GM12878 (cell line): ENCODE results near the gene CTDNEP1. TPM values are rescaled to one million over a fixed set of nuclear protein-coding genes. Genes with fewer than 3 reads are reported as not detected.

Source experiments
- ATF2 ChIP-seq: IDR thresholded peaks from 2 replicates; pipeline ENCODE4 v1.6.1; 2012; ENCODE audit warnings: low read length, inconsistent platforms
- BCLAF1 ChIP-seq: fragments of 450-650 bp; IDR thresholded peaks from 2 replicates; pipeline ENCODE4 v1.6.1; 2017; ENCODE audit warnings: antibody characterized with exemption, mild to moderate bottlenecking, moderate library complexity
- EGR1 ChIP-seq, 2 experiments: IDR thresholded peaks; 1 replicate in 1 of 2; 2 replicates in 1 of 2; pipeline ENCODE4 v1.6.1; 2011 to 2012; ENCODE audit warnings: low read depth in 2 of 2, low read length in 2 of 2, borderline replicate concordance in 1 of 2, mild to moderate bottlenecking in 1 of 2, moderate library complexity in 1 of 2
- EZH2 ChIP-seq: IDR thresholded peaks from 2 replicates; pipeline ENCODE4 v1.6.1; 2012; ENCODE audit warnings: low read depth, mild to moderate bottlenecking, control low read depth, inconsistent platforms, low read length, borderline replicate concordance; ENCODE audit not compliant: control insufficient read depth
- FOS ChIP-seq: IDR thresholded peaks from 3 replicates; pipeline ENCODE4 v1.6.1; 2011; ENCODE audit warnings: borderline replicate concordance; ENCODE audit not compliant: insufficient read length; ENCODE audit errors: extremely low read depth
- KAT2A ChIP-seq: conservative IDR thresholded peaks from 2 replicates; pipeline ENCODE4 v1.6.1; 2011; ENCODE audit warnings: low read depth, low read length; ENCODE audit not compliant: control insufficient read depth
- MEF2B ChIP-seq: fragments of 450-650 bp; IDR thresholded peaks from 2 replicates; pipeline ENCODE4 v1.6.1; 2018; ENCODE audit warnings: mild to moderate bottlenecking, moderate library complexity; ENCODE audit not compliant: partially characterized antibody, poor library complexity, severe bottlenecking
- NBN ChIP-seq: fragments of 450-650 bp; IDR thresholded peaks from 2 replicates; pipeline ENCODE4 v1.6.1; 2016
- NFIC ChIP-seq: IDR thresholded peaks from 2 replicates; pipeline ENCODE4 v1.6.1; 2012; ENCODE audit warnings: low read depth, mild to moderate bottlenecking, inconsistent platforms, low read length, moderate library complexity
- PAX8 ChIP-seq: fragments of 450-650 bp; IDR thresholded peaks from 2 replicates; pipeline ENCODE4 v1.6.1; 2017; ENCODE audit warnings: mild to moderate bottlenecking, moderate library complexity
- PBX3 ChIP-seq: IDR thresholded peaks from 2 replicates; pipeline ENCODE4 v1.6.1; 2011; ENCODE audit warnings: mild to moderate bottlenecking, low read depth, low read length, moderate library complexity; ENCODE audit not compliant: insufficient replicate concordance
- PML ChIP-seq: IDR thresholded peaks from 2 replicates; pipeline ENCODE4 v1.6.1; 2012; ENCODE audit warnings: low read length, inconsistent platforms
- RBBP5 ChIP-seq: fragments of 200-600 bp; sonication (generic); conservative IDR thresholded peaks from 2 replicates; pipeline ENCODE4 v1.6.1; 2016
- RELA ChIP-seq: fragments of 450-650 bp; IDR thresholded peaks from 2 replicates; pipeline ENCODE4 v1.8.0; 2014; ENCODE audit warnings: borderline replicate concordance; ENCODE audit not compliant: partially characterized antibody
- RELB ChIP-seq: fragments of 450-650 bp; IDR thresholded peaks from 2 replicates; pipeline ENCODE4 v1.6.1; 2017; ENCODE audit warnings: low read depth, mild to moderate bottlenecking, moderate library complexity
- SMARCA5 ChIP-seq: fragments of 450-650 bp; IDR thresholded peaks from 2 replicates; pipeline ENCODE4 v1.6.1; 2017; ENCODE audit warnings: mild to moderate bottlenecking
- SPI1 ChIP-seq: IDR thresholded peaks from 2 replicates; pipeline ENCODE4 v1.6.1; 2011; ENCODE audit warnings: low read depth, mild to moderate bottlenecking, low read length, moderate library complexity, borderline replicate concordance; ENCODE audit not compliant: insufficient read depth
- ZBED1 ChIP-seq: IDR thresholded peaks from 2 replicates; pipeline ENCODE4 v1.6.1; 2016; ENCODE audit warnings: borderline replicate concordance
- polyA plus RNA-seq, 11 experiments: library from polyadenylated mRNA; depleted of rRNA in 4 of 11; unstranded in 6 of 11; stranded (reverse) in 5 of 11; fragments of >200 nt; fragmentation: Nextera tagmentation in 4 of 11; fragmentation: Illumina TruSeq in 1 of 11; extraction: Ambion mirVana in 4 of 11; extraction: Trizol in 1 of 11; gene quantifications; 1 replicate in 1 of 11; 2 replicates in 10 of 11; pipeline versions ENCODE4 v1.2.1 to v1.2.3, GENCODE V29; 2011 to 2016; ENCODE audit warnings: inconsistent platforms in 2 of 11, missing spikeins in 2 of 11, low read depth in 1 of 11
- total RNA-seq, 4 experiments: library from RNA; depleted of rRNA in 3 of 4; stranded (reverse); fragments of >200 nt in 3 of 4; fragmentation: Illumina TruSeq in 1 of 4; extraction: Trizol in 1 of 4; gene quantifications; 2 replicates each; pipeline versions ENCODE4 v1.2.1 to v1.2.3, GENCODE V29; 2013 to 2021
- TF ChIP-seq, protein P1 (sequence below): fragments of 450-650 bp; IDR thresholded peaks from 2 replicates; pipeline ENCODE4 v1.6.1; 2018; ENCODE audit warnings: mild to moderate bottlenecking, low read depth, moderate library complexity; ENCODE audit not compliant: partially characterized antibody

Gene CTDNEP1
- total and polyA plus RNA-seq, 10 of the 15 experiments (the other 5 are each of a cell fraction or from before 2014, with no cell fraction given) = 23.7 to 176 (median 30.3) TPM

- TF ChIP-seq ATF2 (no peak), MEF2B (peak; percentile 89), SPI1 (no peak), SMARCA5 (no peak), NBN (peak; percentile 61; the same call in 1 of the 2 replicates), RBBP5 (no peak), RELB (peak; percentile 86), KAT2A (no peak), FOS (peak; percentile 90), EZH2 (no peak), PAX8 (peak; percentile 48; the same call in 1 of the 2 replicates), BCLAF1 (no peak), RELA (peak; percentile 99), PML (peak; percentile 86), ZBED1 (peak; percentile 94; the same call in 1 of the 2 replicates), NFIC (peak; percentile 83), EGR1 (IDR thresholded peaks at IDR 0.05; ENCODE audit: borderline replicate concordance in 1 of 2, low read depth in 2 of 2, low read length in 2 of 2) (peak; percentile 74 to 78), PBX3 (no peak)
- TF ChIP-seq, protein P1, sequence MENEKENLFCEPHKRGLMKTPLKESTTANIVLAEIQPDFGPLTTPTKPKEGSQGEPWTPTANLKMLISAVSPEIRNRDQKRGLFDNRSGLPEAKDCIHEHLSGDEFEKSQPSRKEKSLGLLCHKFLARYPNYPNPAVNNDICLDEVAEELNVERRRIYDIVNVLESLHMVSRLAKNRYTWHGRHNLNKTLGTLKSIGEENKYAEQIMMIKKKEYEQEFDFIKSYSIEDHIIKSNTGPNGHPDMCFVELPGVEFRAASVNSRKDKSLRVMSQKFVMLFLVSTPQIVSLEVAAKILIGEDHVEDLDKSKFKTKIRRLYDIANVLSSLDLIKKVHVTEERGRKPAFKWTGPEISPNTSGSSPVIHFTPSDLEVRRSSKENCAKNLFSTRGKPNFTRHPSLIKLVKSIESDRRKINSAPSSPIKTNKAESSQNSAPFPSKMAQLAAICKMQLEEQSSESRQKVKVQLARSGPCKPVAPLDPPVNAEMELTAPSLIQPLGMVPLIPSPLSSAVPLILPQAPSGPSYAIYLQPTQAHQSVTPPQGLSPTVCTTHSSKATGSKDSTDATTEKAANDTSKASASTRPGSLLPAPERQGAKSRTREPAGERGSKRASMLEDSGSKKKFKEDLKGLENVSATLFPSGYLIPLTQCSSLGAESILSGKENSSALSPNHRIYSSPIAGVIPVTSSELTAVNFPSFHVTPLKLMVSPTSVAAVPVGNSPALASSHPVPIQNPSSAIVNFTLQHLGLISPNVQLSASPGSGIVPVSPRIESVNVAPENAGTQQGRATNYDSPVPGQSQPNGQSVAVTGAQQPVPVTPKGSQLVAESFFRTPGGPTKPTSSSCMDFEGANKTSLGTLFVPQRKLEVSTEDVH = no peak
These were observed 17.2 kb downstream of the CTDNEP1 start, which contains the start of gene DVL2 (continued) for GRCh38 chr17:7234083-7234951.
